ENCODE data around the gene PRRT4.

DNA sequence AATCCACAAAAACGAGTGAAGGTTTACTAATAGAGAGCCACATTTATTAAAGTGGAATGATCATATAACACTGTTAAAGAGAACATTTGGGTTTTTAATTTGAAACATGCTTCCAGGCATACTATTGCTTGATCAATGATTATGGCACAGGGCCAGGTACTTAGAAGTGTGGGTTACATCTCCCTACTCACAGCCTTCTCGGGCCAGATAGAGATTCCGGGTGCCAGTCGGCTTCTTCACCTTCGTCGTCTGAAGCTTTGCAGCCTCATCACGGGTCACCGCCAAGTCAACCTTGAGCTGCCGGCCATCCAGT, 37.2 kb downstream of the PRRT4 start:
- TF ChIP-seq, protein P1, sequence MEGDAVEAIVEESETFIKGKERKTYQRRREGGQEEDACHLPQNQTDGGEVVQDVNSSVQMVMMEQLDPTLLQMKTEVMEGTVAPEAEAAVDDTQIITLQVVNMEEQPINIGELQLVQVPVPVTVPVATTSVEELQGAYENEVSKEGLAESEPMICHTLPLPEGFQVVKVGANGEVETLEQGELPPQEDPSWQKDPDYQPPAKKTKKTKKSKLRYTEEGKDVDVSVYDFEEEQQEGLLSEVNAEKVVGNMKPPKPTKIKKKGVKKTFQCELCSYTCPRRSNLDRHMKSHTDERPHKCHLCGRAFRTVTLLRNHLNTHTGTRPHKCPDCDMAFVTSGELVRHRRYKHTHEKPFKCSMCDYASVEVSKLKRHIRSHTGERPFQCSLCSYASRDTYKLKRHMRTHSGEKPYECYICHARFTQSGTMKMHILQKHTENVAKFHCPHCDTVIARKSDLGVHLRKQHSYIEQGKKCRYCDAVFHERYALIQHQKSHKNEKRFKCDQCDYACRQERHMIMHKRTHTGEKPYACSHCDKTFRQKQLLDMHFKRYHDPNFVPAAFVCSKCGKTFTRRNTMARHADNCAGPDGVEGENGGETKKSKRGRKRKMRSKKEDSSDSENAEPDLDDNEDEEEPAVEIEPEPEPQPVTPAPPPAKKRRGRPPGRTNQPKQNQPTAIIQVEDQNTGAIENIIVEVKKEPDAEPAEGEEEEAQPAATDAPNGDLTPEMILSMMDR (conservative IDR thresholded peaks at IDR 0.05): no peak
- TF ChIP-seq EZH2 (IDR thresholded peaks at IDR 0.05; ENCODE audit: low read depth): no peak

Data from PC-9 (cell line).